CD14-positive monocyte (primary cell): ENCODE measurements around the gene NKAIN2. TPM values are rescaled to one million over a fixed set of nuclear protein-coding genes. Genes with fewer than 3 reads are reported as not detected.

Experiments
- DNase-seq, 3 donors: peaks; one replicate each; pipeline ENCODE4 v3.0.0-alpha.2; 2011 to 2022
- H2AFZ ChIP-seq: 2 replicates; pipeline ENCODE4 v1.6.0; 2012; ENCODE audit warnings: mild to moderate bottlenecking, low read depth, low read length, inconsistent platforms; ENCODE audit not compliant: insufficient read depth, poor library complexity, severe bottlenecking
- H3K27ac ChIP-seq, 2 donors: 1 replicate in 1 of 2; 2 replicates in 1 of 2; pipeline ENCODE4 v1.5.1; 2012 to 2013; ENCODE audit warnings: low read length in 2 of 2, control low read depth in 1 of 2, inconsistent platforms in 1 of 2, low read depth in 1 of 2, mild to moderate bottlenecking in 1 of 2
- H3K27me3 ChIP-seq, 2 donors: one replicate each; pipeline versions ENCODE4 v1.6.0 to v1.6.1; 2011 to 2013; ENCODE audit warnings: low read length in 2 of 2; ENCODE audit not compliant: control insufficient read depth in 2 of 2, insufficient read depth in 2 of 2
- H3K36me3 ChIP-seq, 2 donors: replicated peaks in 1 of 2; 1 replicate in 1 of 2; 2 replicates in 1 of 2; pipeline versions ENCODE4 v1.5.1 to v1.6.1; 2012 to 2013; ENCODE audit warnings: low read length in 2 of 2, control low read depth in 1 of 2, inconsistent platforms in 1 of 2, mild to moderate bottlenecking in 1 of 2; ENCODE audit not compliant: insufficient read depth in 2 of 2, control insufficient read depth in 1 of 2
- H3K4me1 ChIP-seq, 2 donors: 1 replicate in 1 of 2; 2 replicates in 1 of 2; pipeline versions ENCODE4 v1.5.1 to v1.6.1; 2012 to 2013; ENCODE audit warnings: low read length in 2 of 2, control low read depth in 1 of 2, inconsistent platforms in 1 of 2, mild to moderate bottlenecking in 1 of 2, moderate library complexity in 1 of 2; ENCODE audit not compliant: insufficient read depth in 2 of 2, control insufficient read depth in 1 of 2
- H3K4me2 ChIP-seq: replicated peaks from 2 replicates; pipeline ENCODE3; 2012; ENCODE audit warnings: low read length, moderate library complexity, mild to moderate bottlenecking; ENCODE audit not compliant: poor library complexity, severe bottlenecking; ENCODE audit errors: extremely low read depth
- H3K4me3 ChIP-seq, 3 experiments: fragments of 200-600 bp in 1 of 3; sonication (generic) in 1 of 3; replicated peaks in 1 of 3; 1 replicate in 2 of 3; 2 replicates in 1 of 3; pipeline ENCODE4 v1.5.1; 2011 to 2013; ENCODE audit warnings: low read length in 3 of 3, mild to moderate bottlenecking in 3 of 3, control low read depth in 2 of 3, low read depth in 2 of 3, inconsistent platforms in 1 of 3, moderate library complexity in 1 of 3
- H3K79me2 ChIP-seq: 2 replicates; pipeline ENCODE4 v1.6.0; 2012; ENCODE audit warnings: mild to moderate bottlenecking, control low read depth, inconsistent platforms, low read length, moderate library complexity; ENCODE audit not compliant: insufficient read depth
- H3K9ac ChIP-seq: 2 replicates; pipeline ENCODE4 v1.6.0; 2017; ENCODE audit warnings: low read length, mild to moderate bottlenecking; ENCODE audit not compliant: insufficient read depth, poor library complexity, severe bottlenecking
- H3K9me3 ChIP-seq, 2 donors: replicated peaks in 1 of 2; 1 replicate in 1 of 2; 2 replicates in 1 of 2; pipeline versions ENCODE4 v1.5.1 to v1.6.1; 2012 to 2013; ENCODE audit warnings: low read length in 2 of 2, control low read depth in 1 of 2; ENCODE audit not compliant: control insufficient read depth in 1 of 2, insufficient read depth in 1 of 2
- H4K20me1 ChIP-seq: 2 replicates; pipeline ENCODE4 v1.6.0; 2012; ENCODE audit warnings: mild to moderate bottlenecking, low read length, control low read depth, moderate library complexity; ENCODE audit not compliant: insufficient read depth
- H3K27ac Mint-ChIP-seq, 7 donors: one replicate each; pipeline ENCODE4 v1.8.0; 2020; ENCODE audit warnings: mild to moderate bottlenecking in 7 of 7, mixed read lengths in 7 of 7, moderate library complexity in 6 of 7, inconsistent platforms in 2 of 7
- H3K27me3 Mint-ChIP-seq, 3 donors: one replicate each; pipeline ENCODE4 v1.8.0; 2021 to 2022; ENCODE audit warnings: low read depth in 3 of 3, mild to moderate bottlenecking in 3 of 3, mixed read lengths in 3 of 3, moderate library complexity in 3 of 3, inconsistent platforms in 1 of 3
- H3K36me3 Mint-ChIP-seq, 2 donors: one replicate each; pipeline ENCODE4 v1.8.0; 2020; ENCODE audit warnings: mixed read lengths in 2 of 2, inconsistent platforms in 1 of 2, mild to moderate bottlenecking in 1 of 2
- H3K4me1 Mint-ChIP-seq: one replicate; pipeline ENCODE4 v1.8.0; 2020; ENCODE audit warnings: mild to moderate bottlenecking, mixed read lengths
- H3K4me3 Mint-ChIP-seq, 2 donors: one replicate each; pipeline ENCODE4 v1.8.0; 2020; ENCODE audit warnings: mild to moderate bottlenecking in 2 of 2, mixed read lengths in 2 of 2, moderate library complexity in 1 of 2
- H3K9me3 Mint-ChIP-seq, 7 donors: one replicate each; pipeline ENCODE4 v1.8.0; 2020 to 2022; ENCODE audit warnings: mixed read lengths in 7 of 7, mild to moderate bottlenecking in 6 of 7, moderate library complexity in 6 of 7, inconsistent platforms in 2 of 7
- CTCF ChIP-seq: fragments of 200-600 bp; IDR thresholded peaks from one replicate; pipeline ENCODE4 v1.8.0; 2022; ENCODE audit warnings: antibody characterized with exemption, mild to moderate bottlenecking
- WGBS: methylation state at CpG from one replicate; pipeline ENCODE4 v1.1.5; 2013; ENCODE audit warnings: missing lambda C conversion rate; ENCODE audit not compliant: insufficient coverage; 5-methylcytosine and 5-hydroxymethylcytosine counted together
- intact Hi-C, 2 donors: fragments of 100-400 bp; cut with micrococcal nuclease; formaldehyde crosslinking; loops; one replicate each; pipeline versions ENCODE4 v1.15.0 to v1.15.1; 2023
- polyA plus RNA-seq, 3 donors: library from polyadenylated mRNA; depleted of rRNA in 1 of 3; unstranded in 2 of 3; stranded (reverse) in 1 of 3; fragments of 300-500 nt in 2 of 3; fragments of >200 nt in 1 of 3; fragmentation: Illumina TruSeq in 2 of 3; gene quantifications; 1 replicate in 2 of 3; 2 replicates in 1 of 3; pipeline ENCODE4 v1.2.3, GENCODE V29; 2012 to 2021

NKAIN2 gene
- polyA plus RNA-seq, 3 donors = not detected

- Histone ChIP-seq H3K4me2 (no peak overlapping the region), H3K27ac (no peak overlapping the region), H3K9ac (no peak overlapping the region), H3K4me3 (no peak overlapping the region), H3K79me2 (no peaks in the 10 kb centered on the region), H3K4me1 (no peaks in the 10 kb centered on the region), H3K9me3 (no peaks in the 10 kb centered on the region), H4K20me1 (no peaks in the 10 kb centered on the region), H3K27me3 (no peaks in the 10 kb centered on the region), H3K36me3 (no peaks in the 10 kb centered on the region), H2AFZ (no peak overlapping the region)
- H3K4me1 Mint-ChIP-seq = peaks cover 2% of the 10 kb centered on the region
- intact Hi-C loops = no loop called here
- no peak for DNase-seq
- H3K4me3 Mint-ChIP-seq = no peak overlapping the region
- H3K27me3 Mint-ChIP-seq = no peaks in the 10 kb centered on the region
- TF ChIP-seq CTCF = no peak
- H3K36me3 Mint-ChIP-seq = no peaks in the 10 kb centered on the region
- WGBS = no CpG with 5 or more reads among the region's 2 CpGs
- H3K9me3 Mint-ChIP-seq = peaks cover 0 to 6% (median 2%) of the 10 kb centered on the region in 7 donors
- no peak overlapping the region for H3K27ac Mint-ChIP-seq
Observed at GRCh38 chr6:124478906-124479305, 675.2 kb downstream of the NKAIN2 start.

- no peak overlapping the region for H3K27ac ChIP-seq
- no peak for DNase-seq
- intact Hi-C loops = no loop called here
- H3K4me1 ChIP-seq = no peaks in the 10 kb centered on the region
- no peaks in the 10 kb centered on the region for H3K27me3 Mint-ChIP-seq
- no peak overlapping the region for H3K27ac Mint-ChIP-seq
- WGBS = no CpG with 5 or more reads among the region's 1 CpG
- no peaks in the 10 kb centered on the region for H3K9me3 ChIP-seq
- no peak overlapping the region for H3K4me3 Mint-ChIP-seq
- H3K4me2 ChIP-seq = no peak overlapping the region
- H3K9me3 Mint-ChIP-seq = peaks cover 0 to 6% (median 2%) of the 10 kb centered on the region in 7 donors
- H3K27me3 ChIP-seq = no peaks in the 10 kb centered on the region
- H3K4me3 ChIP-seq = no peak overlapping the region
- H3K36me3 ChIP-seq = no peaks in the 10 kb centered on the region
- no peak overlapping the region for H3K9ac ChIP-seq
- no peaks in the 10 kb centered on the region for H4K20me1 ChIP-seq
- no peak for TF ChIP-seq CTCF
- no peaks in the 10 kb centered on the region for H3K79me2 ChIP-seq
- no peak overlapping the region for H2AFZ ChIP-seq
- no peaks in the 10 kb centered on the region for H3K36me3 Mint-ChIP-seq
- peaks cover 2% of the 10 kb centered on the region for H3K4me1 Mint-ChIP-seq
Observed at GRCh38 chr6:124479991-124480430, 676.3 kb downstream of the NKAIN2 start.
